Measurements from ENCODE around the gene SH3GL2.

Gene SH3GL2

DNA sequence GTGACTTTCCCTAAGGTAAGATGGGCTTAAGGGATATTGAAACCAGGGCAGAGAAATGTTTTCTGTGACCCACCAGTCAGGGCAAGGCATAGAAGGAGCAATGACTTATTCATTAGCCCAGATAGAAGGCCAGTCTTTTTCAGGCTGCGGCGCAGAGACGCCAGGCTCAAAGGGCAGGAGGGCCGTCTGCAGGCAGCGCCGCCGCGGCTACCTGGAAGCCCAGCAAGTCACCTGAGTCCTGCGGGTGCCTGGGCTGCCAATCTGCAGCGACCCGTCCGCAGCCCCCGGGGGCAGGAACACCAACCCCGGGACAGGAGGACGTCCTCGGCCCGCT lies 322 bp upstream of the SH3GL2 start:
- peak overlapping the region; percentile 73; the same call in 1 of the 2 replicates for H3K4me3 ChIP-seq (ENCODE audit: low read length)
- no peaks in the 10 kb centered on the region for H3K4me1 ChIP-seq (ENCODE audit: insufficient read depth, low read length)
- peak overlapping the region; percentile 28; the same call in 1 of the 2 replicates for H3K9ac ChIP-seq (ENCODE audit: low read depth, low read length)
- no peaks in the 10 kb centered on the region for H3K36me3 ChIP-seq (ENCODE audit: insufficient read depth, low read depth, low read length)
- no peak overlapping the region for H3K27ac ChIP-seq (ENCODE audit: low read length)
- peaks cover 53% of the 10 kb centered on the region for H3K27me3 ChIP-seq (ENCODE audit: insufficient read depth, low read length)
- no peaks in the 10 kb centered on the region for H3K9me3 ChIP-seq (ENCODE audit: insufficient read depth, low read depth, low read length)

GRCh38 chr9:17580119-17580518 lies 1.3 kb downstream of the SH3GL2 start:
- Histone ChIP-seq H3K27me3 (ENCODE audit: insufficient read depth, low read length) (peaks cover 53% of the 10 kb centered on the region), H3K4me1 (ENCODE audit: insufficient read depth, low read length) (no peaks in the 10 kb centered on the region)

DNA sequence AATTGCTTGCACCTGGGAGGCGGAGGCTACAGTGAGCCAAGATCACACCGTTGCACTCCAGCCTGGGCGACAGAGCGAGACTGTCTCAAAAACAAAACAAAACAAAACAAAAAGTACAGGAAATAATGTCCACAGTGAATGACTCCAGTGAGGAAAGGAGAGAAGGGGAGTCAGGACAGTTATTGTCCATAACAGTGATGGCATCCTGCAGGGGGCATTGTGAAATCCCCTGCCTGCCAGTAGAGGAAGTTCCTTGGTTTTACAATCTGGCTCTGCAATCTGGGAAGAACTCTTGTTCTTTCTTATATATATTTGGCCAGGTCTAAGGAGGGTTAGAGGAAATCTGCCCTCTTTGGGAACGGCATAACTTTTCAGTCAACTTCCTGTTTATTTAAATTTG lies 8.2 kb downstream of the SH3GL2 start:
- H3K9ac ChIP-seq (ENCODE audit: low read depth, low read length), result no peak overlapping the region
- H3K4me1 ChIP-seq (ENCODE audit: insufficient read depth, low read length), result peaks cover 4% of the 10 kb centered on the region; the same call in 1 of the 2 replicates
- no peak overlapping the region for H3K4me3 ChIP-seq (ENCODE audit: low read length)
- no peaks in the 10 kb centered on the region for H3K36me3 ChIP-seq (ENCODE audit: insufficient read depth, low read depth, low read length)
- H3K27ac ChIP-seq (ENCODE audit: low read length), result no peak overlapping the region
- no peaks in the 10 kb centered on the region for H3K9me3 ChIP-seq (ENCODE audit: insufficient read depth, low read depth, low read length)
- H3K27me3 ChIP-seq (ENCODE audit: insufficient read depth, low read length), result no peaks in the 10 kb centered on the region

More at GRCh38 chr9:17580119-17580518, 1.3 kb downstream of the SH3GL2 start:
- Histone ChIP-seq H3K27ac (ENCODE audit: low read length) (no peak overlapping the region), H3K4me3 (ENCODE audit: low read length) (peak overlapping the region; percentile 73), H3K9me3 (ENCODE audit: insufficient read depth, low read depth, low read length) (no peaks in the 10 kb centered on the region), H3K36me3 (ENCODE audit: insufficient read depth, low read depth, low read length) (no peaks in the 10 kb centered on the region), H3K9ac (ENCODE audit: low read depth, low read length) (no peak overlapping the region)

DNA sequence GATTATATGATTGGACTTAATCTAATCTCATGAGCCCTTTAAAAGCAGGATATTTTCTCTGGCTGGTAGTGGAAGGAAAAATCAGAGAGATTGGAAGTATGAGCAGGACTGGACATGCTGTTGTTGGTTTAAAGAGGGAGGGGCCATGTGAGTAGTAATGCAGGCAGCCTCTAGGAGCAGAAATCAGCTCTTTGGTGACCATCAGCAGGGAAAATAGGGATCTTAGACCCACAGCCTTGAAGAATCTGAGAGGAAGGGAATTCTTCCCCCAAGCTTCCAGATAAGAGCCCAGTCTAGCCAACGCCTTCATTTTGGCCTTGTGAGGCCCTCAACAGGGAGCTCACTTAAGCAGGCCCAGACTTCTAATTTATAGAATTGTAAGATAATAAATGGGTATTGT lies 9.5 kb downstream of the SH3GL2 start:
- no peak overlapping the region for H3K4me3 ChIP-seq (ENCODE audit: low read length)
- H3K36me3 ChIP-seq (ENCODE audit: insufficient read depth, low read depth, low read length), result no peaks in the 10 kb centered on the region
- H3K9ac ChIP-seq (ENCODE audit: low read depth, low read length), result no peak overlapping the region
- H3K4me1 ChIP-seq (ENCODE audit: insufficient read depth, low read length), result peaks cover 7% of the 10 kb centered on the region; the same call in 1 of the 2 replicates
- H3K9me3 ChIP-seq (ENCODE audit: insufficient read depth, low read depth, low read length), result no peaks in the 10 kb centered on the region
- no peaks in the 10 kb centered on the region for H3K27me3 ChIP-seq (ENCODE audit: insufficient read depth, low read length)
- H3K27ac ChIP-seq (ENCODE audit: low read length), result no peak overlapping the region

DNA sequence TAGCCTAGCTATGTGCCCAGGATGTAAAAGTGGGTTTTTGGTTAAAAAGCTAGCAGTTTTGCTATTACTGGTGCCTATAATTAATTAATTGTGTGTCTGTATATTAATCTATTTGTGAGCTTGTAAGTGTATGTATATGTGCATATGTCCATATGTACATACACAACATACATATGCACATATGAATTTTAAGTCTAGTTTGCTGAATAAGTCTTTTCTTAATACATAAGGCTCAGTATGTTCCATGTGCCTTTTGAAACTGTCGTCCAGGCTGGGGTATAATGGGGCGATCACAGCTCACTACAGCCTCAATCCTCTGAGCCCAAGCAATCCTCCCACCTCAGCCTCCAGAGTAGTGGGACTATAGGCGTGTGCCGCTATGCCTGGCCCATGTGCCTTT lies 10.1 kb downstream of the SH3GL2 start:
- Histone ChIP-seq H3K27me3 (ENCODE audit: insufficient read depth, low read length) (no peaks in the 10 kb centered on the region), H3K9ac (ENCODE audit: low read depth, low read length) (no peak overlapping the region), H3K4me3 (ENCODE audit: low read length) (no peak overlapping the region), H3K36me3 (ENCODE audit: insufficient read depth, low read depth, low read length) (no peaks in the 10 kb centered on the region), H3K9me3 (ENCODE audit: insufficient read depth, low read depth, low read length) (no peaks in the 10 kb centered on the region), H3K27ac (ENCODE audit: low read length) (no peak overlapping the region), H3K4me1 (ENCODE audit: insufficient read depth, low read length) (peaks cover 7% of the 10 kb centered on the region; the same call in 1 of the 2 replicates)

DNA sequence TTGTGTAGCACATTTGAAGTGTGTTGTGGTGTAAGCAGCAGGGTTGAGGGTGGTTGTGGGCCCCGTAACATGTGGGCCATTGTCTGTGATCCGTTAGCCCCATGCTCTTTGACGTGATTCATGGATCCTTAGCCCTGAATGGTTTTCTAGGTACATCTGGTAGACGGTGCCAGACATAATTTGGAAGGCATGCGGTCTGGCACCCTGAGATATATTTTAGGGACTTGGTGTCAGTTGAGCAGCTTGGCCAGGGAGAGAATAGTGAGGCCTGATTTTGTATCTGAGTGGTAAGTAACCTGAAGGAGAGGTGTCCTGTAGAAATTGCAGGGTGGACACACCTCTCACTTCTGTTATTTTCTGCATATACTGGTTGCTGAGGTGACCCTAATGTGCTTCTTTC lies 10.9 kb downstream of the SH3GL2 start:
- Histone ChIP-seq H3K4me3 (ENCODE audit: low read length) (no peak overlapping the region), H3K9ac (ENCODE audit: low read depth, low read length) (no peak overlapping the region), H3K36me3 (ENCODE audit: insufficient read depth, low read depth, low read length) (no peaks in the 10 kb centered on the region), H3K27ac (ENCODE audit: low read length) (no peak overlapping the region), H3K4me1 (ENCODE audit: insufficient read depth, low read length) (peaks cover 7% of the 10 kb centered on the region; the same call in 1 of the 2 replicates), H3K27me3 (ENCODE audit: insufficient read depth, low read length) (no peaks in the 10 kb centered on the region), H3K9me3 (ENCODE audit: insufficient read depth, low read depth, low read length) (no peaks in the 10 kb centered on the region)

GRCh38 chr9:17594961-17595360 lies 16.1 kb downstream of the SH3GL2 start:
- H3K27ac ChIP-seq (ENCODE audit: low read length), result no peak overlapping the region
- H3K9ac ChIP-seq (ENCODE audit: low read depth, low read length), result no peak overlapping the region
- H3K9me3 ChIP-seq (ENCODE audit: insufficient read depth, low read depth, low read length), result no peaks in the 10 kb centered on the region

GRCh38 chr9:17597977-17598376 lies 19.1 kb downstream of the SH3GL2 start:
- Histone ChIP-seq H3K4me3 (ENCODE audit: low read length) (no peak overlapping the region), H3K4me1 (ENCODE audit: insufficient read depth, low read length) (no peaks in the 10 kb centered on the region), H3K36me3 (ENCODE audit: insufficient read depth, low read depth, low read length) (no peaks in the 10 kb centered on the region), H3K9me3 (ENCODE audit: insufficient read depth, low read depth, low read length) (no peaks in the 10 kb centered on the region), H3K9ac (ENCODE audit: low read depth, low read length) (no peak overlapping the region), H3K27ac (ENCODE audit: low read length) (no peak overlapping the region), H3K27me3 (ENCODE audit: insufficient read depth, low read length) (no peaks in the 10 kb centered on the region)

More at GRCh38 chr9:17594961-17595360, 16.1 kb downstream of the SH3GL2 start:
- Histone ChIP-seq H3K27me3 (ENCODE audit: insufficient read depth, low read length) (no peaks in the 10 kb centered on the region), H3K36me3 (ENCODE audit: insufficient read depth, low read depth, low read length) (no peaks in the 10 kb centered on the region), H3K4me1 (ENCODE audit: insufficient read depth, low read length) (peaks cover 7% of the 10 kb centered on the region; the same call in 1 of the 2 replicates), H3K4me3 (ENCODE audit: low read length) (no peak overlapping the region)

- H3K4me3 ChIP-seq (ENCODE audit: low read length), result no peak overlapping the region
- H3K36me3 ChIP-seq (ENCODE audit: insufficient read depth, low read depth, low read length), result no peaks in the 10 kb centered on the region
- H3K9ac ChIP-seq (ENCODE audit: low read depth, low read length), result no peak overlapping the region
- H3K27ac ChIP-seq (ENCODE audit: low read length), result no peak overlapping the region
- no peaks in the 10 kb centered on the region for H3K9me3 ChIP-seq (ENCODE audit: insufficient read depth, low read depth, low read length)
- no peaks in the 10 kb centered on the region for H3K4me1 ChIP-seq (ENCODE audit: insufficient read depth, low read length)
- no peaks in the 10 kb centered on the region for H3K27me3 ChIP-seq (ENCODE audit: insufficient read depth, low read length)
Measured at GRCh38 chr9:17600962-17601593, 22.2 kb downstream of the SH3GL2 start.

DNA sequence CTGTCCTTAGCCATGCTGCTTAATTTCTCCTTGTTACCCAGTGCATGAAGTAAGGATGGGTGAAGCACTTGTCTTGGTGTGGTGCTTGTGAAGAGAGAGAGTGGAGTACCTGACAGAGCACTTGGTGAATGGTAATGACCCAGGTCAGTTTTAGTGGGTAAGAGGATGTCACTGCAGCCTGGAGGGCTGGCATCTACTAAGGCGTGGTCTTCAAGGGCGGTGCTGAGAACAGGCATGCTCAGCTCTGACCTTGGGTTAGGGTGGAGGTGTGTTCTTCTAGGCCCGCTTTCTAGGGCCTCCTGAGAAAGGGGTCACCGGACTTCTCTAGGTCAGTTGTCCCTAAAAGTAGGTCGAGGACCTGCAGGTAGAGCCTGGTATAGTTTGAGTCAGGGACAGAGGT lies 25.7 kb downstream of the SH3GL2 start:
- Histone ChIP-seq H3K4me1 (ENCODE audit: insufficient read depth, low read length) (no peaks in the 10 kb centered on the region), H3K27me3 (ENCODE audit: insufficient read depth, low read length) (no peaks in the 10 kb centered on the region), H3K9ac (ENCODE audit: low read depth, low read length) (no peak overlapping the region), H3K4me3 (ENCODE audit: low read length) (no peak overlapping the region), H3K27ac (ENCODE audit: low read length) (no peak overlapping the region), H3K36me3 (ENCODE audit: insufficient read depth, low read depth, low read length) (no peaks in the 10 kb centered on the region), H3K9me3 (ENCODE audit: insufficient read depth, low read depth, low read length) (no peaks in the 10 kb centered on the region)

- H3K9ac ChIP-seq (ENCODE audit: low read depth, low read length), result no peak overlapping the region
- H3K4me3 ChIP-seq (ENCODE audit: low read length), result no peak overlapping the region
- H3K9me3 ChIP-seq (ENCODE audit: insufficient read depth, low read depth, low read length), result no peaks in the 10 kb centered on the region
- H3K4me1 ChIP-seq (ENCODE audit: insufficient read depth, low read length), result peaks cover 9% of the 10 kb centered on the region
- H3K27me3 ChIP-seq (ENCODE audit: insufficient read depth, low read length), result no peaks in the 10 kb centered on the region
- no peak overlapping the region for H3K27ac ChIP-seq (ENCODE audit: low read length)
- no peaks in the 10 kb centered on the region for H3K36me3 ChIP-seq (ENCODE audit: insufficient read depth, low read depth, low read length)
Measured at GRCh38 chr9:17609312-17610005, 30.6 kb downstream of the SH3GL2 start.

GRCh38 chr9:17611342-17611741 lies 32.5 kb downstream of the SH3GL2 start:
- peaks cover 9% of the 10 kb centered on the region for H3K4me1 ChIP-seq (ENCODE audit: insufficient read depth, low read length)
- no peak overlapping the region for H3K9ac ChIP-seq (ENCODE audit: low read depth, low read length)
- H3K27me3 ChIP-seq (ENCODE audit: insufficient read depth, low read length), result no peaks in the 10 kb centered on the region
- no peak overlapping the region for H3K27ac ChIP-seq (ENCODE audit: low read length)
- H3K4me3 ChIP-seq (ENCODE audit: low read length), result no peak overlapping the region
- no peaks in the 10 kb centered on the region for H3K9me3 ChIP-seq (ENCODE audit: insufficient read depth, low read depth, low read length)
- H3K36me3 ChIP-seq (ENCODE audit: insufficient read depth, low read depth, low read length), result no peaks in the 10 kb centered on the region
